ENCODE results near the gene SIRT4. TPM values are rescaled to one million over a fixed set of nuclear protein-coding genes. Genes with fewer than 3 reads are reported as not detected.

The SIRT4 gene
- total and polyA plus RNA-seq, 2 of the 13 experiments (the other 11 are each of a cell fraction or from before 2014, with no cell fraction given): 3.4 to 5.8 TPM

DNA sequence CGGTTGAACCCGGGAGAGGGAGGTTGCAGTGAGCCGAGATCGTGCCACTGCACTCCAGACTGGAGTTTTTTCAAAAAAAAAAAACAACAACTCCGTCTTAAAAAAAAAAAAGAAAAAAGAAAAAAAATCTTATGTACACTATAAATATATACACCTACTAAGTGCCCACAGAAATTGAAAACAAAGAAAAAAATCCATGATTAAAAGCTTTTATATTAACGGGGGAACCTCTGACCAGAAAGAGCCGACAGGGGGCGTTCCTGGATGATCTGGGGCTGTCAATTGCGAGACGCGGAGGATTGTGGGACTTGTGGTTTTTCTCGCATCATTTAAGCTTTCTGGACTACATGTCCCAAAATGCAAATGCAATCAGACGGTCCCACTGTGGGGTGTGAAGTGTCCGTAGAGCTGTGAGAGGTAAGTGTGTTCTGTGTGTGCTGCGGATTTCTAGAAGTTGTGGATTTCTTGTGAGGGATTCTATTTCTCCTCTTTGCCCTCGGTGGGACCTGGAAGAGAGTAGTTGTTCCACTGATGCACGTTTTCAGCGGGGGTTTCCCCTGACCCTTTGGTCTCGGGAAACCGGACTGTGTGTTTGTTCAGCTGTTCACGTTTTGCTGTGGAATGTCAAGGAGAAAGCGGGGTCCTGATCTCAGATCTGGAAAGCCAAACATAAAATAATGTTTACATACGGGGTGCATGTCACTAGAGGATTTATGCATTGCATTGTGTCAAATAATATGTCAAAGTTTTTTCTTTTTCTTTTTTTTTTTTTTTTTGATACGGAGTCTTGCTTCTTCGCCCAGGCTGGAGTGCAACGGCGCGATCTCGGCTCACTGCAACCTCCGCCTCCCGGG is at the start of gene SIRT4 (continued):
- TF ChIP-seq ZNF609 (CRISPR knock-in tag; IDR thresholded peaks at IDR 0.05; ENCODE audit: borderline replicate concordance) (no peak), HMG20A (CRISPR knock-in tag; IDR thresholded peaks at IDR 0.05; ENCODE audit: borderline replicate concordance) (peak; percentile 13; the same call in 1 of the 2 replicates), RORA (CRISPR knock-in tag; IDR thresholded peaks at IDR 0.05) (0 out of 2 replicates have a peak, but pooled peaks have one; percentile 72), ATF2 (CRISPR knock-in tag; IDR thresholded peaks at IDR 0.05) (peak; percentile 43; the same call in 1 of the 2 replicates), ATF7 (IDR thresholded peaks at IDR 0.05) (peak; percentile 60), ATF7 (CRISPR knock-in tag; IDR thresholded peaks at IDR 0.05) (no peak), NR2C2 (CRISPR knock-in tag; IDR thresholded peaks at IDR 0.05; ENCODE audit: borderline replicate concordance) (peak; percentile 74), JARID2 (CRISPR knock-in tag; IDR thresholded peaks at IDR 0.05; ENCODE audit: insufficient replicate concordance) (no peak), ZFP36 (IDR thresholded peaks at IDR 0.05; ENCODE audit: borderline replicate concordance, low read depth, low read length, partially characterized antibody) (no peak), PLRG1 (conservative IDR thresholded peaks at IDR 0.05) (no peak), RFX1 (IDR thresholded peaks at IDR 0.05) (no peak), ZNF761 (CRISPR knock-in tag; conservative IDR thresholded peaks at IDR 0.05) (0 out of 2 replicates have a peak, but pooled peaks have one; percentile 62), KAT8 (CRISPR knock-in tag; IDR thresholded peaks at IDR 0.05) (peak; percentile 62; the same call in 1 of the 2 replicates), ZNF691 (CRISPR knock-in tag; IDR thresholded peaks at IDR 0.05; ENCODE audit: borderline replicate concordance, low read depth) (peak; percentile 62; the same call in 1 of the 2 replicates), ZBTB42 (CRISPR knock-in tag; IDR thresholded peaks at IDR 0.05) (0 out of 2 replicates have a peak, but pooled peaks have one; percentile 27), MED1 (CRISPR knock-in tag; IDR thresholded peaks at IDR 0.05) (peak; percentile 60; the same call in 1 of the 2 replicates), MAFF (IDR thresholded peaks at IDR 0.05; ENCODE audit: low read depth, low read length) (no peak), IKZF1 (IDR thresholded peaks at IDR 0.05) (no peak), CEBPG (CRISPR knock-in tag; IDR thresholded peaks at IDR 0.05) (peak; percentile 46; the same call in 1 of the 2 replicates), ZNF256 (CRISPR knock-in tag; conservative IDR thresholded peaks at IDR 0.05) (no peak)
- TF ChIP-seq, protein P1, sequence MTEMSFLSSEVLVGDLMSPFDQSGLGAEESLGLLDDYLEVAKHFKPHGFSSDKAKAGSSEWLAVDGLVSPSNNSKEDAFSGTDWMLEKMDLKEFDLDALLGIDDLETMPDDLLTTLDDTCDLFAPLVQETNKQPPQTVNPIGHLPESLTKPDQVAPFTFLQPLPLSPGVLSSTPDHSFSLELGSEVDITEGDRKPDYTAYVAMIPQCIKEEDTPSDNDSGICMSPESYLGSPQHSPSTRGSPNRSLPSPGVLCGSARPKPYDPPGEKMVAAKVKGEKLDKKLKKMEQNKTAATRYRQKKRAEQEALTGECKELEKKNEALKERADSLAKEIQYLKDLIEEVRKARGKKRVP (CRISPR knock-in tag; IDR thresholded peaks at IDR 0.05): peak in 1 of 2 experiments; percentile 47; a peak in 1 of 4 replicates

Measured in HepG2 (cell line).